ENCODE measurements around the gene HCST.

Gene HCST

DNA sequence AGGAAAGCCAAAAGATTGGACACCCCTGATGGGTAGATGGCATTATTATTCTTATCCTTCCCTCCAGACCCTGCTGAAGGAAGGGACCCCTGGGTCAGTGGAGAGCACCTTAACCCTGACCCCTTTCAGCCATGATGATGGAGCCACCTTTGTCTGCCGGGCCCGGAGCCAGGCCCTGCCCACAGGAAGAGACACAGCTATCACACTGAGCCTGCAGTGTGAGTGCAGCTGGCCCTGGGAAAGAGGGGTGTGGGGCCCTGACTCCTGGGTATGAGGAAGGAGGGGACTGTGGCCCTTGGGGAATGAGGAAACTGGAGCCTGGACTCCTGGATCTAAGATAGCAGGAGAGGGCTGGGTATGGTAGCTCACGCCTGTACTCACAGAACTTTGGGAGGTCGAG, 42.9 kb upstream of the HCST start:
- TF ChIP-seq, protein P1, sequence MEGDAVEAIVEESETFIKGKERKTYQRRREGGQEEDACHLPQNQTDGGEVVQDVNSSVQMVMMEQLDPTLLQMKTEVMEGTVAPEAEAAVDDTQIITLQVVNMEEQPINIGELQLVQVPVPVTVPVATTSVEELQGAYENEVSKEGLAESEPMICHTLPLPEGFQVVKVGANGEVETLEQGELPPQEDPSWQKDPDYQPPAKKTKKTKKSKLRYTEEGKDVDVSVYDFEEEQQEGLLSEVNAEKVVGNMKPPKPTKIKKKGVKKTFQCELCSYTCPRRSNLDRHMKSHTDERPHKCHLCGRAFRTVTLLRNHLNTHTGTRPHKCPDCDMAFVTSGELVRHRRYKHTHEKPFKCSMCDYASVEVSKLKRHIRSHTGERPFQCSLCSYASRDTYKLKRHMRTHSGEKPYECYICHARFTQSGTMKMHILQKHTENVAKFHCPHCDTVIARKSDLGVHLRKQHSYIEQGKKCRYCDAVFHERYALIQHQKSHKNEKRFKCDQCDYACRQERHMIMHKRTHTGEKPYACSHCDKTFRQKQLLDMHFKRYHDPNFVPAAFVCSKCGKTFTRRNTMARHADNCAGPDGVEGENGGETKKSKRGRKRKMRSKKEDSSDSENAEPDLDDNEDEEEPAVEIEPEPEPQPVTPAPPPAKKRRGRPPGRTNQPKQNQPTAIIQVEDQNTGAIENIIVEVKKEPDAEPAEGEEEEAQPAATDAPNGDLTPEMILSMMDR (IDR thresholded peaks at IDR 0.05): no peak
- Histone ChIP-seq H3K27ac (no peak overlapping the region), H3K9me3 (ENCODE audit: control insufficient read depth, low read length) (no peaks in the 10 kb centered on the region), H2AFZ (no peak overlapping the region), H3K4me1 (peaks cover 4% of the 10 kb centered on the region), H3K79me2 (no peaks in the 10 kb centered on the region), H3K27me3 (ENCODE audit: control insufficient read depth, insufficient read depth, low read length) (no peaks in the 10 kb centered on the region), H3K9ac (no peak overlapping the region), H3K4me2 (ENCODE audit: low read length) (no peak overlapping the region), H3K4me3 (ENCODE audit: low read depth, low read length) (no peak overlapping the region), H3K36me3 (ENCODE audit: control insufficient read depth, insufficient read depth, low read length) (no peaks in the 10 kb centered on the region)

DNA sequence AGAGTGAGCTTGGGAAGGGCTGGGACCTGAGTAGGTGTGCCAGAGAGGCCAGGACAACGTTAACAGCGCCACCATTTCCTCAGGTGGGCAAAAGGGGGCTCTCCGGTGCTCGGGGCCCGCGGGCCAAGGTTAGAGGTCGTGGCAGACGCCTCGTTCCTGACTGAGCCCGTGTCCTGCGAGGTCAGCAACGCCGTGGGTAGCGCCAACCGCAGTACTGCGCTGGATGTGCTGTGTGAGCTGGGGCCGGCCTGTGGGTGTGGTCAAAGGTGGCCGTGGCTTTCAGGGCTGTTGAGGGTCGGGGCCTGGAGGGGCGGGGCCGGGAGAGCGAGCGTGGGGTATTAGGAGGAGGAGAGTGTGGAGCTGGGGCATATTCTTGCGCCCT, 41.9 kb upstream of the HCST start:
- no peak overlapping the region for H3K4me2 ChIP-seq (ENCODE audit: low read length)
- H3K36me3 ChIP-seq (ENCODE audit: control insufficient read depth, insufficient read depth, low read length): no peaks in the 10 kb centered on the region
- TF ChIP-seq, protein P1 (IDR thresholded peaks at IDR 0.05): no peak
- peaks cover 4% of the 10 kb centered on the region for H3K4me1 ChIP-seq
- H3K27ac ChIP-seq: no peak overlapping the region
- H3K27me3 ChIP-seq (ENCODE audit: control insufficient read depth, insufficient read depth, low read length): no peaks in the 10 kb centered on the region
- no peak overlapping the region for H3K4me3 ChIP-seq (ENCODE audit: low read depth, low read length)
- no peaks in the 10 kb centered on the region for H3K9me3 ChIP-seq (ENCODE audit: control insufficient read depth, low read length)
- no peak overlapping the region for H2AFZ ChIP-seq
- H3K79me2 ChIP-seq: no peaks in the 10 kb centered on the region
- no peak overlapping the region for H3K9ac ChIP-seq

DNA sequence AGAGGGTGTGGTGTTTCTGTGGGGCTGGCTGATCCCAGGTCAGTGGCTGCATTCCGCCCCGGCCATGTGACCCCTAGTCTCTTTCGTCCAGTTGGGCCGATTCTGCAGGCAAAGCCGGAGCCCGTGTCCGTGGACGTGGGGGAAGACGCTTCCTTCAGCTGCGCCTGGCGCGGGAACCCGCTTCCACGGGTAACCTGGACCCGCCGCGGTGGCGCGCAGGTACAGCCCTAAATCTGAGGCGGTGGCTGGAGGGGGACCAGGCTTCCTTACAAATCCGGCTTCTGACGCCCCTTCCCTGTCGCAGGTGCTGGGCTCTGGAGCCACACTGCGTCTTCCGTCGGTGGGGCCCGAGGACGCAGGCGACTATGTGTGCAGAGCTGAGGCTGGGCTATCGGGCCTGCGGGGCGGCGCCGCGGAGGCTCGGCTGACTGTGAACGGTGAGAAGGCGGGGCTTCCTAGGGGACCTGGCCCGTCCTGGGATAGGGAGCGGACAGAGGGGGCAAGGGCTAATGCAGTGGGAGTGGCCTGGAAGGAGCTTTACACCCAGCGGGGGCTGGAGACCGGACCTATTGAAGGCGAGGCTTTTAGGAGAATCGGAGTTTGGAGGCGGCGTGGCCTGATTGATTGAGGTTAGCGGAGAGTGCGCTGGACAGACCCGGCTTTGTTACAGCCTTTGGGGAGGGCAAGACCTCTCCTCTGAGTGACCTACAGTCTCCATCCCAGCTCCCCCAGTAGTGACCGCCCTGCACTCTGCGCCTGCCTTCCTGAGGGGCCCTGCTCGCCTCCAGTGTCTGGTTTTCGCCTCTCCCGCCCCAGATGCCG, 41.3 kb upstream of the HCST start:
- TF ChIP-seq, protein P1 (IDR thresholded peaks at IDR 0.05): no peak
- no peaks in the 10 kb centered on the region for H3K27me3 ChIP-seq (ENCODE audit: control insufficient read depth, insufficient read depth, low read length)

DNA sequence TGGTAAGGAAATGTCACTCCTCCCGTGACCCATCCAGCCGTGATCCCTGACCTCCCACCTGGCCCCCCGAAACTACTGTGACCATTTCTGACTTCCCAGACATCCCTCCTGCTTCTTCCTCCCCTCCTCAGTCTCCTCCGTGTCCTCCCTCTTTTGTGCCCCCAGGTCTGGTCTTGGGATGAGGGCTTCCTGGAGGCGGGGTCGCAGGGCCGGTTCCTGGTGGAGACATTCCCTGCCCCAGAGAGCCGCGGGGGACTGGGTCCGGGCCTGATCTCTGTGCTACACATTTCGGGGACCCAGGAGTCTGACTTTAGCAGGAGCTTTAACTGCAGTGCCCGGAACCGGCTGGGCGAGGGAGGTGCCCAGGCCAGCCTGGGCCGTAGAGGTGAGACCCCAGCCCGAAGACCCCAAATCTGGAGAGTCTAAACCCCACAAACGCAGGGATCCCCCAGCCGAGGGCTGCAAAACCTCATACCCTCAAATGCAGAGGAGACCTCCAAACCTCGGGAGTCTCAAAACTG, 40.6 kb upstream of the HCST start:
- TF ChIP-seq, protein P1 (IDR thresholded peaks at IDR 0.05): no peak
- no peaks in the 10 kb centered on the region for H3K27me3 ChIP-seq (ENCODE audit: control insufficient read depth, insufficient read depth, low read length)
- no peaks in the 10 kb centered on the region for H3K79me2 ChIP-seq
- no peak overlapping the region for H3K4me3 ChIP-seq (ENCODE audit: low read depth, low read length)
- no peak overlapping the region for H3K4me2 ChIP-seq (ENCODE audit: low read length)
- no peak overlapping the region for H2AFZ ChIP-seq
- H3K27ac ChIP-seq: no peak overlapping the region
- H3K9me3 ChIP-seq (ENCODE audit: control insufficient read depth, low read length): no peaks in the 10 kb centered on the region
- H3K4me1 ChIP-seq: no peaks in the 10 kb centered on the region
- H3K36me3 ChIP-seq (ENCODE audit: control insufficient read depth, insufficient read depth, low read length): no peaks in the 10 kb centered on the region
- H3K9ac ChIP-seq: no peak overlapping the region

More for the DNA sequence above, 41.3 kb upstream of the HCST start:
- Histone ChIP-seq H3K79me2 (no peaks in the 10 kb centered on the region), H3K9ac (no peak overlapping the region), H3K27ac (no peak overlapping the region), H3K4me3 (ENCODE audit: low read depth, low read length) (no peak overlapping the region), H3K9me3 (ENCODE audit: control insufficient read depth, low read length) (no peaks in the 10 kb centered on the region), H2AFZ (no peak overlapping the region), H3K4me2 (ENCODE audit: low read length) (no peak overlapping the region), H3K36me3 (ENCODE audit: control insufficient read depth, insufficient read depth, low read length) (no peaks in the 10 kb centered on the region), H3K4me1 (no peaks in the 10 kb centered on the region)

DNA sequence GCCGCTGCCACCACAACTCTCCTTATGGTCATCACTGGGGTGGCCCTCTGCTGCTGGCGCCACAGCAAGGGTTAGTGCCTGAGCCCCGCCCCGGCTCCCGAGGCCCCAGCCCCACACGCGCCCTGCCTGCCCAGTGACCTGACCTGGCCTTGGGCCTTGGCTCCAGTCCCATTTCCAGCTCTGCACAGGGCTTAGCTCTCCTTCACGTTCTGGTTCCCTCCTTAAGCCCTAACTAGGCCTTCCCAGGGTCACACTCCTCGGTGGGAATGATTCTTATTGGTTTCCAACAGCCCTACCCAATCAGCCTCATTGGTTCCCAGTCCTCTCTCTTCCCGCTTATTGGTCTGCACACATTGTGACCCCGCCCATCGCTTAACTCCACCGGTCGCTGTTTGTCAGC, 39.8 kb upstream of the HCST start:
- Histone ChIP-seq H3K27me3 (ENCODE audit: control insufficient read depth, insufficient read depth, low read length) (no peaks in the 10 kb centered on the region), H2AFZ (no peak overlapping the region), H3K4me2 (ENCODE audit: low read length) (no peak overlapping the region), H3K9ac (no peak overlapping the region), H3K4me1 (no peaks in the 10 kb centered on the region), H3K36me3 (ENCODE audit: control insufficient read depth, insufficient read depth, low read length) (no peaks in the 10 kb centered on the region), H3K79me2 (no peaks in the 10 kb centered on the region), H3K27ac (no peak overlapping the region), H3K9me3 (ENCODE audit: control insufficient read depth, low read length) (no peaks in the 10 kb centered on the region), H3K4me3 (ENCODE audit: low read depth, low read length) (no peak overlapping the region)
- TF ChIP-seq, protein P1 (IDR thresholded peaks at IDR 0.05): no peak

All from parathyroid adenoma (tissue), 2 donors.